HT-29 (cell line): ENCODE results near the gene TUSC2. TPM values are rescaled to one million over a fixed set of nuclear protein-coding genes. Genes with fewer than 3 reads are reported as not detected.
"Not testable (repeated sequence)": the region's sequence is repeated elsewhere in the genome, so short reads cannot be mapped to it uniquely, and the experiment has no call there.

ENCODE experiments used
- DNase-seq: peaks from one replicate; pipeline ENCODE4 v3.0.0-alpha.2; 2015; ENCODE audit warnings: low spot score
- total RNA-seq: library from RNA; depleted of rRNA; stranded (reverse); fragments of >200 nt; shearing (Covaris generic); gene quantifications from 2 replicates; pipeline ENCODE4 v1.2.3, GENCODE V29; 2014

Gene TUSC2
- total RNA-seq, 1 experiment from 2014 or later, result 66.8 TPM

GRCh38 chr3:50318615-50319014 lies 9.4 kb downstream of the TUSC2 start:
- DNase-seq, result no peak

- no peak for DNase-seq
Observed at GRCh38 chr3:50318163-50318562, 9.9 kb downstream of the TUSC2 start.

- peak; percentile 71 for DNase-seq
Observed at GRCh38 chr3:50317300-50317699, 10.7 kb downstream of the TUSC2 start.

- DNase-seq, result peak; percentile 91
Observed at GRCh38 chr3:50316657-50317242, 11.3 kb downstream of the TUSC2 start.

GRCh38 chr3:50314816-50315215 lies 13.2 kb downstream of the TUSC2 start:
- DNase-seq, result no peak

GRCh38 chr3:50314342-50314741 lies 13.7 kb downstream of the TUSC2 start:
- no peak for DNase-seq

- DNase-seq, result not testable (repeated sequence)
Observed at GRCh38 chr3:50312041-50312440, 16.0 kb downstream of the TUSC2 start.

- DNase-seq, result no peak
Observed at GRCh38 chr3:50304601-50305000, 23.4 kb downstream of the TUSC2 start.

GRCh38 chr3:50303013-50303815 lies 24.8 kb downstream of the TUSC2 start, which contains the start of gene HYAL1:
TSS of gene HYAL1 (minus strand) at chr3:50303574. CDS start at chr3:50302956, 618 bp downstream.
- DNase-seq, result peak; percentile 29

GRCh38 chr3:50302095-50303012 lies 25.7 kb downstream of the TUSC2 start:
- DNase-seq, result no peak

- DNase-seq, result no peak
Observed at GRCh38 chr3:50300681-50301254, 27.3 kb downstream of the TUSC2 start.

GRCh38 chr3:50299929-50300680 lies 27.9 kb downstream of the TUSC2 start:
- peak; percentile 28 for DNase-seq

GRCh38 chr3:50299638-50299928 lies 28.4 kb downstream of the TUSC2 start:
- no peak for DNase-seq

GRCh38 chr3:50298836-50299637 lies 29.0 kb downstream of the TUSC2 start, which contains the start of the genes HYAL3 and NAA80:
TSS of gene HYAL3 (minus strand) at chr3:50299405. CDS start at chr3:50295602, 3,803 bp downstream.
TSS of gene NAA80 (minus strand) at chr3:50299405. CDS start at chr3:50297463, 1,942 bp downstream.
- peak; percentile 96 for DNase-seq

- DNase-seq, result no peak
Observed at GRCh38 chr3:50297896-50298725, 29.9 kb downstream of the TUSC2 start.

- no peak for DNase-seq
Observed at GRCh38 chr3:50297384-50297775, 30.6 kb downstream of the TUSC2 start.

GRCh38 chr3:50296721-50297383 lies 31.2 kb downstream of the TUSC2 start:
- no peak for DNase-seq
